Ascending aorta (tissue), 2 donors: Measurements from ENCODE around the gene PRXL2A. TPM values are rescaled to one million over a fixed set of nuclear protein-coding genes. Genes with fewer than 3 reads are reported as not detected.

Source experiments
- DNase-seq, 2 donors: peaks; one replicate each; pipeline ENCODE4 v3.0.0-alpha.2; 2019; ENCODE audit warnings: low spot score in 2 of 2
- H3K27ac ChIP-seq, 2 donors: fragments of 200-600 bp; sonication (generic); one replicate each; pipeline ENCODE4 v1.5.1; 2016 to 2017; ENCODE audit warnings: mild to moderate bottlenecking in 1 of 2
- H3K27me3 ChIP-seq: fragments of 200-600 bp; sonication (generic); one replicate; pipeline ENCODE4 v1.5.1; 2017
- H3K36me3 ChIP-seq, 2 donors: fragments of 200-600 bp; sonication (generic); one replicate each; pipeline ENCODE4 v1.5.1; 2016
- H3K4me1 ChIP-seq, 2 donors: fragments of 200-600 bp; sonication (generic); one replicate each; pipeline ENCODE4 v1.5.1; 2016 to 2017; ENCODE audit warnings: mild to moderate bottlenecking in 1 of 2
- H3K4me3 ChIP-seq, 2 donors: fragments of 200-600 bp; sonication (generic); one replicate each; pipeline ENCODE4 v1.5.1; 2016 to 2017; ENCODE audit warnings: mild to moderate bottlenecking in 1 of 2
- H3K9me3 ChIP-seq, 2 donors: fragments of 200-600 bp; sonication (generic); one replicate each; pipeline ENCODE4 v1.5.1; 2016
- CTCF ChIP-seq, 3 experiments: fragments of 200-600 bp in 2 of 3; fragments of 450-650 bp in 1 of 3; sonication (generic) in 2 of 3; IDR thresholded peaks; one replicate each; pipeline ENCODE4 v1.5.1; 2016 to 2019; ENCODE audit warnings: antibody characterized with exemption in 3 of 3, mild to moderate bottlenecking in 1 of 3, moderate library complexity in 1 of 3
- intact Hi-C: fragments of 100-400 bp; cut with DNase I; formaldehyde crosslinking; loops from one replicate; pipeline ENCODE4 v1.15.1; 2023
- total RNA-seq: library from RNA; depleted of rRNA; stranded (reverse); fragments of >200 nt; gene quantifications from one replicate; pipeline ENCODE4 v1.1.0, GENCODE V29; 2016

The PRXL2A gene
- total RNA-seq, 1 donor from 2014 or later = 22.7 TPM

GRCh38 chr10:80452069-80452468, 43.7 kb downstream of the PRXL2A start:
- Histone ChIP-seq H3K27me3 (no peaks in the 10 kb centered on the region), H3K27ac (no peak overlapping the region), H3K36me3 (no peaks in the 10 kb centered on the region), H3K4me1 (peaks cover 3 to 12% of the 10 kb centered on the region in 2 donors), H3K9me3 (no peaks in the 10 kb centered on the region), H3K4me3 (no peak overlapping the region)
- no peak for DNase-seq
- intact Hi-C loops = loop anchor here (2.0 kb wide), 1 partner anchor 65 kb away; no protein-coding TSS in a partner anchor
- no peak for TF ChIP-seq CTCF (IDR thresholded peaks at IDR 0.05)

GRCh38 chr10:80452640-80453039, 44.3 kb downstream of the PRXL2A start:
- no peaks in the 10 kb centered on the region for H3K36me3 ChIP-seq
- H3K9me3 ChIP-seq = no peaks in the 10 kb centered on the region
- no peak for TF ChIP-seq CTCF (IDR thresholded peaks at IDR 0.05)
- no peak overlapping the region for H3K4me3 ChIP-seq
- H3K4me1 ChIP-seq = peaks cover 3 to 12% of the 10 kb centered on the region in 2 donors
- H3K27ac ChIP-seq = peak overlapping the region in 1 of 2 donors; percentile 87
- H3K27me3 ChIP-seq = no peaks in the 10 kb centered on the region
- intact Hi-C loops = loop anchor here (2.0 kb wide), 1 partner anchor 66 kb away; no protein-coding TSS in a partner anchor
- DNase-seq = no peak

- Histone ChIP-seq H3K4me1 (peaks cover 3 to 12% of the 10 kb centered on the region in 2 donors), H3K27ac (peak overlapping the region; percentile 87 to 89), H3K36me3 (no peaks in the 10 kb centered on the region), H3K4me3 (peak overlapping the region; percentile 41 to 64), H3K27me3 (no peaks in the 10 kb centered on the region), H3K9me3 (no peaks in the 10 kb centered on the region)
- intact Hi-C loops = loop anchor here (2.0 kb wide), 1 partner anchor 66 kb away; no protein-coding TSS in a partner anchor
- no peak for TF ChIP-seq CTCF (IDR thresholded peaks at IDR 0.05)
- DNase-seq = no peak
Measured at GRCh38 chr10:80453056-80453841, 44.9 kb downstream of the PRXL2A start.

GRCh38 chr10:80453842-80454512, 45.6 kb downstream of the PRXL2A start, which contains the start of gene TSPAN14:
Gene TSPAN14 (plus strand): TSS chr10:80454310. CDS start chr10:80489234, 34,924 bp downstream.
- Histone ChIP-seq H3K27ac (peak within 1 kb of the TSS; percentile 92 to 94), H3K9me3 (no peaks in the 10 kb centered on the region), H3K4me3 (peak within 1 kb of the TSS; percentile 80 to 93), H3K36me3 (no peaks in the 10 kb centered on the region), H3K4me1 (peaks cover 3 to 14% of the 10 kb centered on the region in 2 donors), H3K27me3 (no peaks in the 10 kb centered on the region)
- DNase-seq = peak; percentile 39 to 91
- intact Hi-C loops = loop anchor here (2.0 kb wide), 3 partner anchors 45 to 67 kb away; partner anchors contain the start of gene PRXL2A
- no peak for TF ChIP-seq CTCF (IDR thresholded peaks at IDR 0.05)

GRCh38 chr10:80454513-80455460, 46.4 kb downstream of the PRXL2A start:
- Histone ChIP-seq H3K4me3 (peak overlapping the region; percentile 80 to 93), H3K27ac (peak overlapping the region; percentile 92 to 94), H3K4me1 (peaks cover 3 to 19% of the 10 kb centered on the region in 2 donors), H3K9me3 (no peaks in the 10 kb centered on the region), H3K27me3 (no peaks in the 10 kb centered on the region), H3K36me3 (no peaks in the 10 kb centered on the region)
- no peak for DNase-seq
- no peak for TF ChIP-seq CTCF (IDR thresholded peaks at IDR 0.05)
- intact Hi-C loops = loop anchor here (2.0 kb wide), 2 partner anchors 46 to 50 kb away; partner anchors contain the start of gene PRXL2A
